ENCODE data around the gene BRD3OS.

The BRD3OS gene

GRCh38 chr9:134004131-134004873 is 21.0 kb upstream of the BRD3OS start:
- DNase-seq (ENCODE audit: low read depth in 4 of 4, low spot score in 1 of 4): no peak

- no peak for DNase-seq (ENCODE audit: low read depth in 4 of 4, low spot score in 1 of 4)
These were observed 20.4 kb upstream of the BRD3OS start for GRCh38 chr9:134004881-134005280.

- no peak for DNase-seq (ENCODE audit: low read depth in 4 of 4, low spot score in 1 of 4)
These were observed 19.9 kb upstream of the BRD3OS start for GRCh38 chr9:134005381-134005780.

GRCh38 chr9:134007150-134007549 is 18.1 kb upstream of the BRD3OS start:
- no peak for DNase-seq (ENCODE audit: low read depth in 4 of 4, low spot score in 1 of 4)

GRCh38 chr9:134007571-134007970 is 17.7 kb upstream of the BRD3OS start:
- no peak for DNase-seq (ENCODE audit: low read depth in 4 of 4, low spot score in 1 of 4)

GRCh38 chr9:134010310-134011173 is 14.7 kb upstream of the BRD3OS start:
- DNase-seq (ENCODE audit: low read depth in 4 of 4, low spot score in 1 of 4): no peak

- DNase-seq (ENCODE audit: low read depth in 4 of 4, low spot score in 1 of 4): no peak
These were observed 13.9 kb upstream of the BRD3OS start for GRCh38 chr9:134011401-134011800.

- no peak for DNase-seq (ENCODE audit: low read depth in 4 of 4, low spot score in 1 of 4)
These were observed 10.3 kb upstream of the BRD3OS start for GRCh38 chr9:134014946-134015345.

GRCh38 chr9:134024214-134024792 is 978 bp upstream of the BRD3OS start:
- no peak for DNase-seq (ENCODE audit: low read depth in 4 of 4, low spot score in 1 of 4)

- peak; percentile 17 to 42 (median 25) for DNase-seq (ENCODE audit: low read depth in 4 of 4, low spot score in 1 of 4)
These were observed 593 bp downstream of the BRD3OS start for GRCh38 chr9:134025606-134026541.

- no peak for DNase-seq (ENCODE audit: low read depth in 4 of 4, low spot score in 1 of 4)
These were observed 1.3 kb downstream of the BRD3OS start for GRCh38 chr9:134026581-134026980.

- DNase-seq (ENCODE audit: low read depth in 4 of 4, low spot score in 1 of 4): no peak
These were observed 1.7 kb downstream of the BRD3OS start for GRCh38 chr9:134026981-134027380.

GRCh38 chr9:134027561-134027960 is 2.3 kb downstream of the BRD3OS start:
- DNase-seq (ENCODE audit: low read depth in 4 of 4, low spot score in 1 of 4): no peak

- DNase-seq (ENCODE audit: low read depth in 4 of 4, low spot score in 1 of 4): no peak
These were observed 2.8 kb downstream of the BRD3OS start for GRCh38 chr9:134028076-134028475.

- DNase-seq (ENCODE audit: low read depth in 4 of 4, low spot score in 1 of 4): no peak
These were observed 3.4 kb downstream of the BRD3OS start for GRCh38 chr9:134028575-134029247.

GRCh38 chr9:134029248-134030226 is 4.3 kb downstream of the BRD3OS start:
- DNase-seq (ENCODE audit: low read depth in 4 of 4, low spot score in 1 of 4): no peak

- no peak for DNase-seq (ENCODE audit: low read depth in 4 of 4, low spot score in 1 of 4)
These were observed 5.7 kb downstream of the BRD3OS start for GRCh38 chr9:134030821-134031470.

GRCh38 chr9:134031783-134032182 is 6.5 kb downstream of the BRD3OS start:
- no peak for DNase-seq (ENCODE audit: low read depth in 4 of 4, low spot score in 1 of 4)

Data from stimulated activated CD4-positive, alpha-beta T cell treated with anti-CD3 and anti-CD28 coated beads, Interleukin-1b, Interleukin-23, amount 100 ng/mL, for 24 hours (primary cell).